Activated CD8-positive, alpha-beta memory T cell treated with anti-CD3 and anti-CD28 coated beads, Interleukin-2, amount 50 U/mL, for 4 hours (primary cell): Measurements from ENCODE around the gene NUTF2.

Source experiments
- DNase-seq: peaks from one replicate; pipeline ENCODE4 v3.0.0-alpha.2; 2020

The NUTF2 gene

GRCh38 chr16:67865318-67865717 lies 18.6 kb downstream of the NUTF2 start:
- DNase-seq = no peak

DNA sequence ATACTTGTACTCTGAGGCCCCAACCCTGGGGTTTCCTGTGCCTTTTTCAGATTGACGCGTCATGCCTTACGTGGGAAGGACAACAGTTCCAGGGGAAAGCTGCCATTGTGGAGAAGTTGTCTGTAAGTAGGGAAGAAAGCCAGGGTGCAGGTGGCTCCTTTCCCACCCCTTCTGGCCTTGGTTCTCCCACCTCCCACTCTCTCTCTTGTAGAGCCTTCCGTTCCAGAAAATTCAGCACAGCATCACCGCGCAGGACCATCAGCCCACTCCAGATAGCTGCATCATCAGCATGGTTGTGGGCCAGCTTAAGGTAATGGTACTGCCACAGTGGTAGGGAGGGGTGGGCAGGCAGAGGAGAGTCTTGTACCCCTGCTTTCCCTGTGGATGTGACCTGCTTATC lies 21.6 kb downstream of the NUTF2 start:
- no peak for DNase-seq

- DNase-seq = no peak
Measured at GRCh38 chr16:67869653-67870052, 22.9 kb downstream of the NUTF2 start.

GRCh38 chr16:67871256-67871655 lies 24.5 kb downstream of the NUTF2 start:
- no peak for DNase-seq

DNA sequence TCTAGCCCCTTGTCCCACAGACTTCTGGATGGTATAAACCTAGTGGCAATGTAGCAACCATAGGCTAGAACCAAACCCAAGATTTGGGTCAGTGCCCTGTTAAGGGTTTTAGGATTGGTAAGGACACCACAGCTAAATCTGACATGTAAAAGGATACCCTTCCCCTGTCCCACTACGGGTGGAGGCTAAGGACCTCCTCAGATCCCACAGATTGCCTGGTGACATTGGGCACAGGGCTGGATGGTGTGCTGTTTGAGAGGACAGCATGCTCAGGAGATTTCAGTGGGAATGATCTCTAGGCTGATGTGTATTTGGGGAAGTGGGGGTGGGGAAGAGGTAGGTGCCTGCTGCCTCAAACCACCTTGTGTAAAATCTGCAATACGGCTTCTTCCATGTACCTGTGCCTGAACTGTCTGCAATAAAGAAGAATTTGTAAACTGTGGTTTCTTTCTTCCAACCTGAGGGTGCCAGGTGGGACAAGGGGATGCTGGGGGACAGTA lies 25.4 kb downstream of the NUTF2 start:
- DNase-seq = no peak

DNA sequence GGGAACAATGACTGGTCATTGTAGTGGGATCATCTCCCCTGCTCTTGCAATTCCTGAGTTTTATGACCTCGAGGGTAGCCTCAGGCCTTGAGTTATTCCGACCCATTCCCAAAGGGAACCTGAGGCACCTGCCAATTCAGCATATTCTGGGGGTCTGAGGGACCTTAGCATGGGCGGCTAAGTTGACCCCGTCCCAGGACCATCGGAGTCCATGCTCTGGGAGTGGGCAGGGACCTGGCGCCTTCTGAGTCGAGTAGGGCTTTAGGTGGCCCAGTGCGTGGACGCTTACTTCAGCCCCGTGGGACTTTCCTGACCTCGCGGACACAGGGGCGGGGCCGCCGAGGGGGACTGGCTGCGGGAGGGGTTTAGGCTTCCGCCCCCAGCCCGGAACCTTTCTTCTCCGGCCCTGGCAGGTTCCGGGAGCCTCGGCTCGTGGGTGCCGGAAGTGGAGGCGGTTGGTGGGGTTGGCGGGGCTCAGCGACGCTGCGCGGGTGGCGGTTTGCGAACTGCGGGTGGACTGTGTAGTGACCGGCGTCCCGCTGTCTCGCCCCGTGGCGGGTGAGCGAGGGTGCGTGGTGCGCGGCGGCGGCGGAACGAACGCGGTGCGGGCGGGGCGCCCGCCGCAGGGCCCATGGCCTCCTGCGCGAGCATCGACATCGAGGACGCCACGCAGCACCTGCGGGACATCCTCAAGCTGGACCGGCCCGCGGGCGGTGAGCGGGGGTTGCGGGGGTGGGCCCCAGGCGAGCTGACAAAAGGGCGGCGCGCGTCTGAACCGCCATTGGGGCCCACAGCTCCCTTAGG lies 26.1 kb downstream of the NUTF2 start, which contains the start of gene EDC4:
Gene EDC4, plus strand, starts transcription at position 422 of the 804 bp plus-strand sequence. Its CDS starts 210 bp downstream, at position 632.
- peak; percentile 84 for DNase-seq

DNA sequence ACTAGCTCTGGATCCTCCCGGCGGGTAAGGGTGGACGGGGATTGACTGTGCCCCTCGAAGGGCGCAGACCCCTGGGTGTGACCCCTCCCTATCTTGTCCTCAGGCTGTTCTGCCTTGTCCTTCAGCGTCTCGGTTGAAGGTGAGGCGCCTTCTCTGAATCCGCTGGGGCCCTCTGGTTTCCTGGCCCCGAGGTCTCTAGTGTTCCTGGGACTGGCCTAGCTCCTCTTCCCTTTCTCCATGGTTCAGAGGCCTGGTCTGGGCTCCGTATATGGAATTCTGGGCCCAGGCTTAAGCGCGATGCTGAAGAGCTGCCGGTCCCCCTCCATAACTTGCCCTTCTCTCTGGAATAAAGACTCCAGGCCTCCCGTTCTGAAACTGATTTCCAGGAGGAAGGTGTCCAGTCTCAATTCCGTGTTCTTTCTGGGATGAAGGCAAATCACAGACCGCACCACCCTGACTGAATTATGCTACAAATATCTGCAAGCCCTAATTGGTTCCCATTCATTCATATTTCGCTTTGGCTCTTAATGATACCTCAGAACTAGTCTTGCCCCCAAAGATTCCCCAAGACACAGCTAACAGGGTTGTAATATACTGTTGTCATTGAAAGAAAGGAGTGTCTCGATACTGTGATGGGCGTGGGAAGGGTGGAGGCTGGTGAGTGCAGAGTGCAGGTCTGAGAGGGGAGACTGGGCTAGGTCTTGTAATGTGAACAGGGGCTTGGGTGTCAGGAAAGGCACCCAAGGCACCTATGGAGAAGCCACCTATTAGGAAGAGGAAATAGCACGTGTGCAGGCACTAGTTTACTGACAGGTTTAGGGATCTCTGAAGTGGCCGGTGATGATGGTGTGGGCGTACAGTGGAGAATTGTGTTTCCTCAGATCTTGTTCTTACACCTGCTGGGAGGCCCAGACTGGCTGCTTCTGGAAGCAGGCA lies 27.0 kb downstream of the NUTF2 start:
- no peak for DNase-seq

- no peak for DNase-seq
Measured at GRCh38 chr16:67874372-67874771, 27.6 kb downstream of the NUTF2 start.

GRCh38 chr16:67877064-67877463 lies 30.3 kb downstream of the NUTF2 start:
- no peak for DNase-seq

DNA sequence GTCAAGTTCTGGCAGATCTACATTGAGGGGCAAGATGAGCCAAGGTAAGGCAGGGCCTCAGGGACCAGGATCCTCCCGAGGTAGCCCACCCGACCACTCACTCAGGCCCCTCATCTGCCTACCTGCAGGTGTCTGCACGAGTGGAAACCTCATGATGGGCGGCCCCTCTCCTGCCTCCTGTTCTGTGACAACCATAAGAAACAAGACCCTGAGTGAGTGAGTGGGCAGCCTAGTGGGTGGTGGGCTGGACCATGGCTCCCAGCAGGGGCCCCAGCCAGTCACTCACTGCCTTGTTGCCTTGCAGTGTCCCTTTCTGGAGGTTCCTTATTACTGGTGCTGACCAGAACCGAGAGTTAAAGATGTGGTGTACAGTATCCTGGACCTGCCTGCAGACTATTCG lies 31.5 kb downstream of the NUTF2 start:
- no peak for DNase-seq

- DNase-seq = no peak
Measured at GRCh38 chr16:67878846-67879245, 32.1 kb downstream of the NUTF2 start.

GRCh38 chr16:67879462-67879861 lies 32.7 kb downstream of the NUTF2 start:
- no peak for DNase-seq

DNA sequence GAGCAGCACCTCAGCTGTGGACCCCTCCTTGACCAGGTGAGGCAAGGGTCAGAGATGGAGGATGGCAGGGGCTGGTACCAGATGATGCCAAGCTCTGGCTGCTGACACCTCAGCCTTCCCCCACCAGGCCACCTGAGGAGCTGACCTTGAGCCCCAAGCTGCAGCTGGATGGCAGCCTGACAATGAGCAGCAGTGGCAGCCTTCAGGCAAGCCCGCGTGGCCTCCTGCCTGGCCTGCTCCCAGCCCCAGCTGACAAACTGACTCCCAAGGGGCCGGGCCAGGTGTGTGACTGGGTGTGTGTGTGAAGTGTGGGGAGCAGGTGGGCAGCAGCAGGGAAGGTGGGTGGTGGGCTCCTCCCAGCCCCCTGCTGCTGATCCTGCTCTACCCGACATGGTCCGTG lies 33.2 kb downstream of the NUTF2 start:
- DNase-seq = no peak

GRCh38 chr16:67880584-67880983 lies 33.9 kb downstream of the NUTF2 start:
- no peak for DNase-seq

- no peak for DNase-seq
Measured at GRCh38 chr16:67881621-67882161, 35.0 kb downstream of the NUTF2 start.

- DNase-seq = no peak
Measured at GRCh38 chr16:67882374-67883145, 35.8 kb downstream of the NUTF2 start.

DNA sequence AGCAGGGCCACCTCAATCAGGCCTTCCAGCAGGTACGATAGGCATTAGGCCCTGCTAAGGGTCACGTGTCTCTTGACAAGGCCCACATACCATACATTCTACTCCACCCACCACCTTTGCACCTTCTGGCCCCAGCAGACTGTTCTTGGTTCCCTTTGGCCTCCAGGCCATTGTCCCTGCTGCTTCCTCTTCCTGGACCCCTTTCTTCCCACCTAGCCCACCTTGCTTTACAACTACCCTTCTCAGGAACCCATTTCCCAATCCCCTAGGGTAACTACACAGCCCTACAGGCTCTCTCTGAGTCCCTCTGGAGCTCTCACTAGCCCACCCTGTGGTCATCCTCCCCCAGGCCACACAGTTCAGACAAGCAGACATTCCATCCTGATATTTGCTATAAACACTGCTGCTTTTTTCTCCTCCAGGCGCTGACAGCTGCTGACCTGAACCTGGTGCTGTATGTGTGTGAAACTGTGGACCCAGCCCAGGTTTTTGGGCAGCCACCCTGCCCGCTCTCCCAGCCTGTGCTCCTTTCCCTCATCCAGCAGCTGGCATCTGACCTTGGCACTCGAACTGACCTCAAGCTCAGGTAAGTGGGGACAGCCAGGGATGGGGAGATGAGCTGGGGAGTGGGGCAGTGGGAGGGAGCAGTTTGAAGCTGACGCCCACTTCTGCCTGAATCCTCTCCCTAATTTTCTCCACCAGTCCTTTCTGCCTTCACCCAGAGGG lies 36.6 kb downstream of the NUTF2 start:
- DNase-seq = no peak

DNA sequence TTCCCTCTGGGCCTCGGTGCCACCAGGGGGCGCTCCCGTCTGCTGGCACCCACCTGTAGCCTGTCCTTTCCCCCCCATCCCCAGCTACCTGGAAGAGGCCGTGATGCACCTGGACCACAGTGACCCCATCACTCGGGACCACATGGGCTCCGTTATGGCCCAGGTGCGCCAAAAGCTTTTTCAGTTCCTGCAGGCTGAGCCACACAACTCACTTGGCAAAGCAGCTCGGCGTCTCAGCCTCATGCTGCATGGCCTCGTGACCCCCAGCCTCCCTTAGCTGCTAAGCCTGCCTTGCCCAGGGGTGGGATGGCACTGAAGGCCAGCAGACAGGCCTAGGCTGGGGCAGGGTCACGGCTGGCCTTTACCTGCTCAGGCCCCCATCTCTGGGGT lies 37.1 kb downstream of the NUTF2 start:
- peak; percentile 78 for DNase-seq

GRCh38 chr16:67884684-67885083 lies 38.0 kb downstream of the NUTF2 start, which contains the start of gene NRN1L:
NRN1L (plus strand) TSS chr16:67884885; CDS start chr16:67884904, 19 bp downstream.
- no peak for DNase-seq

DNA sequence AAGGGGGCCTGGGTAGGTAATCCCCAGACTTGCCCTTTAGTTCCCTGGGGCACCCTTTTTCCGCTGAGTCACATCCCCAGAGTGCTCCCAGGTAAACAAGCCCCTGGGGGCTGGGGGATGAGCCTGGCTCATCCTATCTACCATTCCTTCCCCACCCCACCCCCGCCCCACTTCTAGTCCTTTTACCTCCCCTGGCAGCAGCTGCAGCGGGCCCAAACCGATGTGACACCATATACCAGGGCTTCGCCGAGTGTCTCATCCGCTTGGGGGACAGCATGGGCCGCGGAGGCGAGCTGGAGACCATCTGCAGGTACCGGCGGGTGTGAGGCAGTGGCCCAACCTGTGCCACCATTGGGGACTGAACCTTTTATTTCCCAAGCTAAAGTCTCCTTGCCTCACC lies 38.8 kb downstream of the NUTF2 start:
- no peak for DNase-seq

DNA sequence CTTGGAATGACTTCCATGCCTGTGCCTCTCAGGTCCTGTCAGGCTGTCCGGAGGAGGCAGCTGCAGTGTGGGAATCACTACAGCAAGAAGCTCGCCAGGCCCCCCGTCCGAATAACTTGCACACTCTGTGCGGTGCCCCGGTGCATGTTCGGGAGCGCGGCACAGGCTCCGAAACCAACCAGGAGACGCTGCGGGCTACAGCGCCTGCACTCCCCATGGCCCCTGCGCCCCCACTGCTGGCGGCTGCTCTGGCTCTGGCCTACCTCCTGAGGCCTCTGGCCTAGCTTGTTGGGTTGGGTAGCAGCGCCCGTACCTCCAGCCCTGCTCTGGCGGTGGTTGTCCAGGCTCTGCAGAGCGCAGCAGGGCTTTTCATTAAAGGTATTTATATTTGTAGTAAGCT lies 39.2 kb downstream of the NUTF2 start:
- DNase-seq = no peak

- DNase-seq = no peak
Measured at GRCh38 chr16:67886387-67886786, 39.7 kb downstream of the NUTF2 start.
